ENCODE results near the gene PIM3.

- TF ChIP-seq CTCF (IDR thresholded peaks at IDR 0.05), result no peak
- no peak for TF ChIP-seq POLR2A (IDR thresholded peaks at IDR 0.05)
Measured at GRCh38 chr22:49963647-49964026, 3.1 kb downstream of the PIM3 start.
